Spleen (tissue), 11 donors: Measurements from ENCODE around the gene TTC38. TPM values are rescaled to one million over a fixed set of nuclear protein-coding genes. Genes with fewer than 3 reads are reported as not detected.

Source experiments
- DNase-seq: peaks from one replicate; pipeline ENCODE4 v3.0.0-alpha.2; 2020
- H3K27ac ChIP-seq, 8 donors: fragments of 200-600 bp; sonication (generic) in 7 of 8; 1 replicate in 4 of 8; 2 replicates in 4 of 8; pipeline versions ENCODE4 v1.5.0 to v1.8.0; 2016 to 2021; ENCODE audit warnings: inconsistent platforms in 4 of 8, mild to moderate bottlenecking in 4 of 8, moderate library complexity in 1 of 8
- H3K27me3 ChIP-seq, 7 donors: fragments of 200-600 bp; sonication (generic) in 6 of 7; replicated peaks in 1 of 7; 1 replicate in 4 of 7; 2 replicates in 3 of 7; pipeline versions ENCODE4 v1.5.0 to v1.8.0; 2016 to 2021; ENCODE audit warnings: inconsistent platforms in 3 of 7, mild to moderate bottlenecking in 1 of 7
- H3K36me3 ChIP-seq, 6 donors: fragments of 200-600 bp; sonication (generic) in 5 of 6; 1 replicate in 4 of 6; 2 replicates in 2 of 6; pipeline versions ENCODE4 v1.5.0 to v1.8.0; 2016 to 2021; ENCODE audit warnings: inconsistent platforms in 2 of 6
- H3K4me1 ChIP-seq, 6 donors: fragments of 200-600 bp; sonication (generic) in 5 of 6; 1 replicate in 3 of 6; 2 replicates in 3 of 6; pipeline versions ENCODE4 v1.5.0 to v1.8.0; 2016 to 2021; ENCODE audit warnings: inconsistent platforms in 3 of 6
- H3K4me3 ChIP-seq, 8 donors: fragments of 200-600 bp; sonication (generic) in 7 of 8; 1 replicate in 4 of 8; 2 replicates in 4 of 8; pipeline versions ENCODE4 v1.5.0 to v1.8.0; 2016 to 2021; ENCODE audit warnings: inconsistent platforms in 4 of 8, mild to moderate bottlenecking in 4 of 8, moderate library complexity in 2 of 8
- H3K9me3 ChIP-seq, 8 donors: fragments of 200-600 bp; sonication (generic) in 7 of 8; 1 replicate in 4 of 8; 2 replicates in 4 of 8; pipeline versions ENCODE4 v1.5.0 to v1.8.0; 2016 to 2021; ENCODE audit warnings: inconsistent platforms in 4 of 8
- POLR2A ChIP-seq, 3 donors: fragments of 450-650 bp; IDR thresholded peaks; one replicate each; pipeline ENCODE4 v1.5.1; 2017; ENCODE audit warnings: antibody characterized with exemption in 3 of 3, mild to moderate bottlenecking in 1 of 3
- POLR2AphosphoS5 ChIP-seq, 3 donors: sonication (generic); formaldehyde crosslinking; IDR thresholded peaks; one replicate each; pipeline ENCODE4 v1.5.1; 2017; ENCODE audit warnings: antibody characterized with exemption in 3 of 3
- WGBS, 5 donors: extraction: QIAGEN DNeasy Blood & Tissue Kit in 3 of 5; methylation state at CpG; one replicate each; pipeline versions ENCODE4 v1.1.5 to v1.1.7; 2013 to 2018; 5-methylcytosine and 5-hydroxymethylcytosine counted together
- intact Hi-C: fragments of 100-400 bp; cut with DNase I; formaldehyde crosslinking; loops from one replicate; pipeline ENCODE4 v1.15.0; 2023; ENCODE audit warnings: low total_unique reads
- polyA plus RNA-seq, 3 donors: library from polyadenylated mRNA; stranded (reverse); fragments of 200-250 nt; gene quantifications; one replicate each; pipeline ENCODE4 v1.2.1, GENCODE V29; 2013
- total RNA-seq, 7 donors: library from RNA; depleted of rRNA in 3 of 7; stranded (reverse); fragments of >200 nt in 3 of 7; fragmentation: NEBNext Ultra II Directional in 4 of 7; extraction: Animal tissue kit (Norgen Biotek cat#: 25700) in 4 of 7; gene quantifications; one replicate each; pipeline versions ENCODE4 v1.1.0 to v1.2.1, GENCODE V29; 2016 to 2021
- TF ChIP-seq, protein P1 (sequence below), 11 experiments: fragments of 200-600 bp in 7 of 11; fragments of 450-650 bp in 4 of 11; sonication (generic) in 4 of 11; IDR thresholded peaks in 8 of 11; conservative IDR thresholded peaks in 3 of 11; 1 replicate in 7 of 11; 2 replicates in 4 of 11; pipeline versions ENCODE4 v1.4.0 to v1.8.0; 2016 to 2021; ENCODE audit warnings: antibody characterized with exemption in 11 of 11, inconsistent platforms in 4 of 11, mild to moderate bottlenecking in 1 of 11
- donor health status: healthy with polysubstance abuse.
- donor health status: DM: no; HTN: no; CAD: no; lungs with moderate emphysema.
- donor health status: DM: no; HTN: no; CAD: no.
- donor health status: Bipolar disorder and iron deficiency.
- donor health status: healthy.
- donor health status: DM: no; HTN: no; CAD: no.
- donor health status: DM: yes; HTN: yes; CAD: no.

Gene TTC38
- total and polyA plus RNA-seq, 10 donors = 13.8 to 51.9 (median 33.1) TPM

DNA sequence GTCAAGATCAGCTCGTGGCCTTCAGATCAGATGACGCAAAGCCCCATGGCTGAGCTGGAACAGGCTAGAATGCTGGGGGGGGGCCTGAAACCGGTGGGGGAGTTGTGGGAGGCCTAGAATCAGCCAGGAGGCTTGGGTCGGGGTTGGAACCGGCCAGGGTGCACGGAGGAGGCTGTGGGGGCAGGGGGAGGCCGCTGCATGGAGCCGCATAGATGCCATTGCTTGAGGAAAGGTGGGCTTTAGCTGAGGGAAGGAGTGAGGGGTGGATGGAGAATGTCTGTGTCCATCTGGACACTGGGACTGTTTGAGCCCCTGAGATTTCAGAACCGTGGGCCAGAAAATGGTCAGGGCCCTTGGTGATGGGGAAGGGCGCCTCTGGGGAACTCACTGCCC lies 42.9 kb upstream of the TTC38 start:
- no peak for DNase-seq
- no peak overlapping the region for H3K27ac ChIP-seq
- intact Hi-C loops = no loop called here

DNA sequence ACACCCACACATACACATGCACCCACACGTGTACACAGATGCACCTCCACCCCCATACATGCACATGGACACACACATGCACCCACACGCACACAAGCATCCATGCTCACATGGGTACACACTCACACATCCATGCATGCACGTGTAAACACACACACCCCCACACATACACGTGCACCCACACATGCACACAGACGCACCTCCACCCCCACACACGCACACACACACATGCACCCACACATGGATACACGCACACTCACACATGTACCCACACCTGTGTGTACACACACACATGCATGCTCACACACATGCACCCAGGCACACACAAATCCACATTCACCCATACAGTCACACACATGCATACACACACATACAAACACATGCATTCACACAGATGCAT lies 42.2 kb upstream of the TTC38 start:
- intact Hi-C loops = no loop called here
- TF ChIP-seq, protein P1, sequence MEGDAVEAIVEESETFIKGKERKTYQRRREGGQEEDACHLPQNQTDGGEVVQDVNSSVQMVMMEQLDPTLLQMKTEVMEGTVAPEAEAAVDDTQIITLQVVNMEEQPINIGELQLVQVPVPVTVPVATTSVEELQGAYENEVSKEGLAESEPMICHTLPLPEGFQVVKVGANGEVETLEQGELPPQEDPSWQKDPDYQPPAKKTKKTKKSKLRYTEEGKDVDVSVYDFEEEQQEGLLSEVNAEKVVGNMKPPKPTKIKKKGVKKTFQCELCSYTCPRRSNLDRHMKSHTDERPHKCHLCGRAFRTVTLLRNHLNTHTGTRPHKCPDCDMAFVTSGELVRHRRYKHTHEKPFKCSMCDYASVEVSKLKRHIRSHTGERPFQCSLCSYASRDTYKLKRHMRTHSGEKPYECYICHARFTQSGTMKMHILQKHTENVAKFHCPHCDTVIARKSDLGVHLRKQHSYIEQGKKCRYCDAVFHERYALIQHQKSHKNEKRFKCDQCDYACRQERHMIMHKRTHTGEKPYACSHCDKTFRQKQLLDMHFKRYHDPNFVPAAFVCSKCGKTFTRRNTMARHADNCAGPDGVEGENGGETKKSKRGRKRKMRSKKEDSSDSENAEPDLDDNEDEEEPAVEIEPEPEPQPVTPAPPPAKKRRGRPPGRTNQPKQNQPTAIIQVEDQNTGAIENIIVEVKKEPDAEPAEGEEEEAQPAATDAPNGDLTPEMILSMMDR (IDR thresholded peaks at IDR 0.05 in 8 of 11, conservative IDR thresholded peaks at IDR 0.05 in 3 of 11) = no peak
- no peak for TF ChIP-seq POLR2A (IDR thresholded peaks at IDR 0.05)
- TF ChIP-seq POLR2AphosphoS5 (IDR thresholded peaks at IDR 0.05) = no peak
- 90 to 97% (median 93%) methylated on average over 7 of the region's 7 CpGs for WGBS, 5 donors

More for the DNA sequence above, 42.9 kb upstream of the TTC38 start:
- Histone ChIP-seq H3K4me3 (no peak overlapping the region), H3K36me3 (peaks cover 4 to 58% (median 28%) of the 10 kb centered on the region in 6 donors), H3K27me3 (no peaks in the 10 kb centered on the region), H3K9me3 (no peaks in the 10 kb centered on the region), H3K4me1 (no peaks in the 10 kb centered on the region)
- WGBS, 5 donors = 84 to 87% (median 87%) methylated on average over 10 of the region's 10 CpGs
- TF ChIP-seq, protein P1 (IDR thresholded peaks at IDR 0.05 in 8 of 11, conservative IDR thresholded peaks at IDR 0.05 in 3 of 11) = no peak
- TF ChIP-seq POLR2A (IDR thresholded peaks at IDR 0.05) = no peak
- TF ChIP-seq POLR2AphosphoS5 (IDR thresholded peaks at IDR 0.05) = no peak

DNA sequence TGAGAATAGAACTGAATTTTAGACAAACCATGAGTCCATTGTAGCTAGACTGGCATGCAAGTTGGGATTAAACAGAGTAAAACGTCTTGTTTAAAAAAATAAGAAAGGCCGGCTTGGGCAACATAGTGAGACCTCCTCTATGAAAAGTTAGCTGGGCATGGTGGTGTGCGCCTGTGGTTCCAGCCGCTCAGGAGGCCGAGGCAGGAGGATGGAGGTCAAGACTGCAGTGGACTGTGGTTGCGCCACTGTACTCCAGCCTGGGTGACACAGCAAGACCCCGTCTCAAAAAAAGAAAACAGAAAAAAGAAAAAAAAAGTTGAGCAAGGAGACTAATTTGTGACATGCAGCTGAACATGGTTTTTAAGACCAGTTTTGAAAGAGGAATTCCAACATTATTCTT lies 41.2 kb upstream of the TTC38 start:
- intact Hi-C loops = no loop called here
- WGBS, 5 donors = 92 to 99% (median 96%) methylated on average over 7 of the region's 7 CpGs
- TF ChIP-seq, protein P1 (IDR thresholded peaks at IDR 0.05 in 8 of 11, conservative IDR thresholded peaks at IDR 0.05 in 3 of 11) = no peak
- TF ChIP-seq POLR2A (IDR thresholded peaks at IDR 0.05) (no peak), POLR2AphosphoS5 (IDR thresholded peaks at IDR 0.05) (no peak)

More for the DNA sequence above, 42.2 kb upstream of the TTC38 start:
- H3K4me3 ChIP-seq = no peak overlapping the region
- no peaks in the 10 kb centered on the region for H3K9me3 ChIP-seq
- peaks cover 0 to 50% (median 21%) of the 10 kb centered on the region in 6 donors for H3K36me3 ChIP-seq
- H3K4me1 ChIP-seq = no peaks in the 10 kb centered on the region
- DNase-seq = no peak
- H3K27ac ChIP-seq = no peak overlapping the region
- no peaks in the 10 kb centered on the region for H3K27me3 ChIP-seq

DNA sequence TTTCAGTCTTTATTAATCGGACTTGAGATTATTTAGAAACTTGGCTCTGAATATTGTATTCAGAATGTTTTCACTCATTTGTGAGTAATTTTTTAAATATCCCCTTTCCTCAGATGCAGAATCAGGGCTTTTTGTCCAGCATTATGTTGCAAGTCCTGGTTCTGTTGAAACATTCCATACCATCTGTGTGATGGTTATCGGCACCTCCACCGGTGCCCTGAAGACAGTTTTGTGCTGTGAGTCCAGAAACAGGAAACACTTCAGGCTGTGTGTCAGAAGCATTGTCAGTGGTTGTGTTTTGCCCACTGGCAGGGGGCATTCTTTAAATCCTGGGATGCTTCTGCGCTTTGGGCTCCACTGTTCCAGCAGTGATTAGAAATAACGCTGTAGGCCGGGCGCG lies 38.1 kb upstream of the TTC38 start:
- WGBS, 5 donors = 78 to 90% (median 89%) methylated on average over 8 of the region's 8 CpGs
- intact Hi-C loops = loop anchor here (10.0 kb wide), 1 partner anchor 65 kb away; no protein-coding TSS in a partner anchor
- H3K27ac ChIP-seq = no peak overlapping the region
- H3K4me1 ChIP-seq = peaks cover 0 to 12% (median 9%) of the 10 kb centered on the region in 6 donors
- no peaks in the 10 kb centered on the region for H3K9me3 ChIP-seq
- H3K27me3 ChIP-seq = no peaks in the 10 kb centered on the region
- TF ChIP-seq, protein P1 (IDR thresholded peaks at IDR 0.05 in 8 of 11, conservative IDR thresholded peaks at IDR 0.05 in 3 of 11) = no peak
- TF ChIP-seq POLR2AphosphoS5 (IDR thresholded peaks at IDR 0.05) (no peak), POLR2A (IDR thresholded peaks at IDR 0.05) (no peak)
- peaks cover 0 to 35% (median 0%) of the 10 kb centered on the region in 6 donors for H3K36me3 ChIP-seq
- DNase-seq = no peak
- no peak overlapping the region for H3K4me3 ChIP-seq

More for the DNA sequence above, 41.2 kb upstream of the TTC38 start:
- H3K9me3 ChIP-seq = no peaks in the 10 kb centered on the region
- no peak overlapping the region for H3K27ac ChIP-seq
- no peak overlapping the region for H3K4me3 ChIP-seq
- no peaks in the 10 kb centered on the region for H3K4me1 ChIP-seq
- peaks cover 0 to 45% (median 12%) of the 10 kb centered on the region in 6 donors for H3K36me3 ChIP-seq
- no peak for DNase-seq
- no peaks in the 10 kb centered on the region for H3K27me3 ChIP-seq
